Karpas-422 (cell line): ENCODE measurements around the gene ABCG5. TPM values are rescaled to one million over a fixed set of nuclear protein-coding genes. Genes with fewer than 3 reads are reported as not detected.
A peak's percentile ranks its signal among the peaks of the same experiment; 100 is the strongest.

Experiments
- DNase-seq: peaks from one replicate; pipeline ENCODE4 v3.0.0-alpha.2; 2015
- H2AFZ ChIP-seq: fragments of 200-600 bp; sonication (generic); 2 replicates; pipeline ENCODE4 v1.6.1; 2014; ENCODE audit warnings: antibody characterized with exemption, low read length, mixed read lengths
- H3K27ac ChIP-seq: fragments of 200-600 bp; sonication (generic); 2 replicates; pipeline ENCODE4 v1.5.1; 2014; ENCODE audit warnings: mild to moderate bottlenecking, low read length, moderate library complexity
- H3K27me3 ChIP-seq: fragments of 200-600 bp; sonication (generic); 2 replicates; pipeline ENCODE4 v1.6.1; 2014; ENCODE audit warnings: low read length, mixed read lengths
- H3K36me3 ChIP-seq: fragments of 200-600 bp; sonication (generic); 2 replicates; pipeline ENCODE4 v1.6.1; 2014; ENCODE audit warnings: low read length, mixed read lengths; ENCODE audit not compliant: insufficient read depth
- H3K4me1 ChIP-seq: fragments of 200-600 bp; sonication (generic); 2 replicates; pipeline ENCODE4 v1.6.1; 2014; ENCODE audit warnings: mild to moderate bottlenecking, low read length, mixed read lengths
- H3K4me2 ChIP-seq: fragments of 200-600 bp; sonication (generic); 2 replicates; pipeline ENCODE4 v1.6.1; 2014; ENCODE audit warnings: low read length, low read depth, mild to moderate bottlenecking; ENCODE audit not compliant: poor library complexity, severe bottlenecking
- H3K4me3 ChIP-seq: fragments of 200-600 bp; sonication (generic); 2 replicates; pipeline ENCODE4 v1.5.1; 2014; ENCODE audit warnings: mild to moderate bottlenecking, antibody characterized with exemption, low read length, mixed read lengths
- H3K79me2 ChIP-seq: fragments of 200-600 bp; sonication (generic); 2 replicates; pipeline ENCODE4 v1.6.1; 2014; ENCODE audit warnings: mild to moderate bottlenecking, low read length, mixed read lengths
- H3K9ac ChIP-seq: fragments of 200-600 bp; sonication (generic); 2 replicates; pipeline ENCODE4 v1.6.0; 2014; ENCODE audit warnings: low read length
- H3K9me2 ChIP-seq: fragments of 200-600 bp; sonication (generic), shearing (Covaris generic); replicated peaks from 2 replicates; pipeline ENCODE4 v1.6.0; 2014; ENCODE audit warnings: mild to moderate bottlenecking, low read length, moderate library complexity; ENCODE audit not compliant: insufficient read depth
- H3K9me3 ChIP-seq: fragments of 300-700, 200-600 bp; sonication (generic); 2 replicates; pipeline ENCODE4 v1.6.1; 2014; ENCODE audit warnings: low read length, mixed read lengths
- H4K20me1 ChIP-seq: fragments of 200-600 bp; sonication (generic); 2 replicates; pipeline ENCODE4 v1.6.1; 2014; ENCODE audit warnings: mild to moderate bottlenecking, antibody characterized with exemption, low read length, low read depth; ENCODE audit not compliant: insufficient read depth
- total RNA-seq: library from RNA; depleted of rRNA; stranded (reverse); fragments of >200 nt; shearing (Covaris generic); gene quantifications from 2 replicates; pipeline ENCODE4 v1.2.3, GENCODE V29; 2014; ENCODE audit warnings: low replicate concordance

The ABCG5 gene
- total RNA-seq, 1 experiment from 2014 or later, result not detected

GRCh38 chr2:43851011-43851980, 12.7 kb upstream of the ABCG5 start:
- Histone ChIP-seq H3K27ac (no peak overlapping the region), H3K36me3 (no peaks in the 10 kb centered on the region), H3K27me3 (no peaks in the 10 kb centered on the region), H4K20me1 (no peaks in the 10 kb centered on the region), H3K9me2 (no peaks in the 10 kb centered on the region), H3K4me1 (peaks cover 5% of the 10 kb centered on the region), H3K4me3 (no peak overlapping the region), H3K9me3 (no peaks in the 10 kb centered on the region), H2AFZ (no peak overlapping the region), H3K9ac (no peak overlapping the region), H3K79me2 (no peaks in the 10 kb centered on the region), H3K4me2 (no peak overlapping the region)
- DNase-seq, result no peak

DNA sequence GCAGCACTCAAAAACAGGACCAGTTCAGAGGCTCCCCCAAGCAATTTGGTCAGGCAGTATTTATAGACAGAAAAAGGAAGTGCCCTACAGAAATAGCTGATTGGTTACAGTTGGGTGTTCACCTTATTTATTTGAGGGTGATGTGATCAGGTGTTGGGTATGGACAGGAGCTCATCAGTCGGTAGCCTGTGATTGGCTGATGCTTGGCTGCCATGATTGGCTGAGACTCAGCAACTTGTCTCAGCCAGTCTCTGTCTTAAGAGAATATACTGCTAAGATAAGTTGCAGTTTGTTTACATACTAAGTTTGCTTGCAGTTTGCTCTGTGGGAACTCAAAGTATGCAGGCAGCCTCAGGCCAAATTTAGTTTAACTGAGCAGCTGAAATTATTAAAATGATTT, 9.6 kb upstream of the ABCG5 start:
- H3K36me3 ChIP-seq, result no peaks in the 10 kb centered on the region
- no peaks in the 10 kb centered on the region for H3K9me2 ChIP-seq
- DNase-seq, result peak; percentile 58
- H3K27ac ChIP-seq, result no peak overlapping the region
- no peak overlapping the region for H3K4me2 ChIP-seq
- H3K4me1 ChIP-seq, result peaks cover 5% of the 10 kb centered on the region
- H2AFZ ChIP-seq, result no peak overlapping the region
- no peaks in the 10 kb centered on the region for H3K79me2 ChIP-seq
- no peaks in the 10 kb centered on the region for H3K9me3 ChIP-seq
- H3K4me3 ChIP-seq, result no peak overlapping the region
- H3K27me3 ChIP-seq, result no peaks in the 10 kb centered on the region
- no peaks in the 10 kb centered on the region for H4K20me1 ChIP-seq
- no peak overlapping the region for H3K9ac ChIP-seq

DNA sequence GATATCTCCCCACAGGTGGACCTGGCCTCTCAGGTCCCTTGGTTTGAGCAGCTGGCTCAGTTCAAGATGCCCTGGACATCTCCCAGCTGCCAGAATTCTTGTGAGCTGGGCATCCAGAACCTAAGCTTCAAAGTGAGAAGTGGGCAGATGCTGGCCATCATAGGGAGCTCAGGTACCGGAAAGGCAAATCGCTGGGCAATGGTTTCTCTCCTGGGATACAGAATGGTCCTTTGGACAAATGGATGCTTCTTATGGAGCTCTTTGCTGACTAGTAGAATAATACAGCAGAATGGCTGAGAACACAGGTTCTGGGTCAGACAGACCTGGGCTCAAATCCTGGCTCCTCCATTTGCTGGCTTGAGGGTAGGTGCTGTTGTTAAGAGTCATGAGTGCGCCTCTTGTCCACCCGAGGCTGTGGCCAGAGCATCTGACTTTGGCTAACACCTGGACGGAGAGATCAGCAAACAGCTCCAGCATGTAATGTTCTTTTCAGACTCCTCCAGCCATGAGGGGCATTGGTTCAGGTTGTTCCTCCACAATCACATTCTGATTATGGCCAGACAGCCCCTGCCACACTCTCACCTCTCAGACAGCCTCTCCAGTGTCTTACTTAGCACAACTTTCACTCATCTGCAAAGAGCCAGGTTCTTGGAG, 7.6 kb upstream of the ABCG5 start:
- Histone ChIP-seq H3K27me3 (no peaks in the 10 kb centered on the region), H3K79me2 (no peaks in the 10 kb centered on the region), H3K4me2 (no peak overlapping the region), H4K20me1 (no peaks in the 10 kb centered on the region), H3K27ac (no peak overlapping the region), H3K9me2 (no peaks in the 10 kb centered on the region), H3K36me3 (no peaks in the 10 kb centered on the region), H3K4me1 (peaks cover 5% of the 10 kb centered on the region), H3K9ac (no peak overlapping the region), H3K4me3 (no peak overlapping the region), H2AFZ (no peak overlapping the region), H3K9me3 (no peaks in the 10 kb centered on the region)
- no peak for DNase-seq

GRCh38 chr2:43845181-43845580, 6.5 kb upstream of the ABCG5 start:
- no peaks in the 10 kb centered on the region for H3K4me1 ChIP-seq
- H2AFZ ChIP-seq, result no peak overlapping the region
- no peak overlapping the region for H3K27ac ChIP-seq
- no peak for DNase-seq
- no peak overlapping the region for H3K4me3 ChIP-seq
- no peaks in the 10 kb centered on the region for H3K27me3 ChIP-seq
- no peak overlapping the region for H3K9ac ChIP-seq
- H3K9me2 ChIP-seq, result no peaks in the 10 kb centered on the region
- H3K79me2 ChIP-seq, result no peaks in the 10 kb centered on the region
- no peak overlapping the region for H3K4me2 ChIP-seq
- no peaks in the 10 kb centered on the region for H3K9me3 ChIP-seq
- H3K36me3 ChIP-seq, result no peaks in the 10 kb centered on the region
- H4K20me1 ChIP-seq, result no peaks in the 10 kb centered on the region

DNA sequence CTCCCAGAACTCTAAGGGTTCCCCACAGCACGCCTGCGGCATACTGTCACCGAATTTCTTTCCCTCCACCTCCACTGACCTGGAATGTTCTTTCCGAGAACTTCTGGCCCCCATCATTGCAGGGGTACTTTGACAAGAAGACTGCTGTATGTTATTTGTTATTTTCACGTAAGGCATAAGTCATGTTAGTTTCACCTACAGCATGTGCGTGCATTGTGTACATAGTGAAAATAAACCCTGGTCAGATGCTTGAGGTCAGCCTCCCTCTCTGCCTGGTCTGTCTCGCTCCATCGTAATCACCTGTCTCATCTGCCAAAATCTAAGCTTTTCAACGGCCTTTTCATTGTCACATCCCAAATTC, 4.2 kb upstream of the ABCG5 start:
- Histone ChIP-seq H3K9me3 (no peaks in the 10 kb centered on the region), H3K4me3 (no peak overlapping the region), H4K20me1 (no peaks in the 10 kb centered on the region), H3K79me2 (no peaks in the 10 kb centered on the region), H3K9me2 (no peaks in the 10 kb centered on the region), H3K9ac (no peak overlapping the region), H3K4me1 (no peaks in the 10 kb centered on the region), H3K27me3 (no peaks in the 10 kb centered on the region), H2AFZ (no peak overlapping the region), H3K36me3 (no peaks in the 10 kb centered on the region), H3K27ac (no peak overlapping the region), H3K4me2 (no peak overlapping the region)
- no peak for DNase-seq

- no peak overlapping the region for H3K4me3 ChIP-seq
- H3K36me3 ChIP-seq, result no peaks in the 10 kb centered on the region
- no peaks in the 10 kb centered on the region for H3K27me3 ChIP-seq
- no peaks in the 10 kb centered on the region for H3K9me2 ChIP-seq
- no peak for DNase-seq
- H3K9me3 ChIP-seq, result no peaks in the 10 kb centered on the region
- no peaks in the 10 kb centered on the region for H3K79me2 ChIP-seq
- no peaks in the 10 kb centered on the region for H4K20me1 ChIP-seq
- no peak overlapping the region for H3K9ac ChIP-seq
- no peak overlapping the region for H3K27ac ChIP-seq
- no peaks in the 10 kb centered on the region for H3K4me1 ChIP-seq
- H3K4me2 ChIP-seq, result no peak overlapping the region
- H2AFZ ChIP-seq, result no peak overlapping the region
Observed at GRCh38 chr2:43841949-43842865, 3.6 kb upstream of the ABCG5 start.

- no peak overlapping the region for H3K4me3 ChIP-seq
- H2AFZ ChIP-seq, result no peak overlapping the region
- no peaks in the 10 kb centered on the region for H3K9me2 ChIP-seq
- no peak overlapping the region for H3K27ac ChIP-seq
- H4K20me1 ChIP-seq, result no peaks in the 10 kb centered on the region
- no peaks in the 10 kb centered on the region for H3K36me3 ChIP-seq
- H3K27me3 ChIP-seq, result no peaks in the 10 kb centered on the region
- no peak overlapping the region for H3K9ac ChIP-seq
- DNase-seq, result no peak
- no peaks in the 10 kb centered on the region for H3K9me3 ChIP-seq
- H3K79me2 ChIP-seq, result no peaks in the 10 kb centered on the region
- H3K4me1 ChIP-seq, result no peaks in the 10 kb centered on the region
- no peak overlapping the region for H3K4me2 ChIP-seq
Observed at GRCh38 chr2:43840965-43841364, 2.3 kb upstream of the ABCG5 start.
